Right cardiac atrium (tissue), 5 donors: Measurements from ENCODE around the gene RFX2. TPM values are rescaled to one million over a fixed set of nuclear protein-coding genes. Genes with fewer than 3 reads are reported as not detected.
"Not testable (repeated sequence)": the region's sequence is repeated elsewhere in the genome, so short reads cannot be mapped to it uniquely, and the experiment has no call there.

ENCODE experiments used
- ATAC-seq, 2 donors: fragments of 200-7000 bp; cut with Tn5 transposase; one replicate each; pipeline versions ENCODE4 v1.8.0 to v1.9.1; 2020; ENCODE audit warnings: moderate library complexity in 2 of 2, mild to moderate bottlenecking in 1 of 2
- DNase-seq, 3 donors: peaks; one replicate each; pipeline ENCODE4 v3.0.0-alpha.2; 2020
- H3K27ac ChIP-seq: one replicate; pipeline ENCODE4 v1.5.1; 2013; ENCODE audit warnings: mild to moderate bottlenecking, low read length, control low read depth, moderate library complexity
- H3K27me3 ChIP-seq: one replicate; pipeline ENCODE4 v1.6.1; 2013; ENCODE audit not compliant: control insufficient read depth, insufficient read depth
- H3K4me1 ChIP-seq: one replicate; pipeline ENCODE4 v1.6.1; 2013; ENCODE audit warnings: low read length; ENCODE audit not compliant: control insufficient read depth, insufficient read depth
- H3K4me3 ChIP-seq: one replicate; pipeline ENCODE4 v1.5.1; 2013; ENCODE audit warnings: low read length, control low read depth
- H3K9me3 ChIP-seq: one replicate; pipeline ENCODE4 v1.6.1; 2013; ENCODE audit warnings: low read length; ENCODE audit not compliant: control insufficient read depth
- WGBS: extraction: QIAGEN DNeasy Blood & Tissue Kit; methylation state at CpG from one replicate; pipeline ENCODE4 v1.1.7; 2013; 5-methylcytosine and 5-hydroxymethylcytosine counted together
- intact Hi-C, 4 donors: fragments of 100-400 bp; cut with DNase I; formaldehyde crosslinking; loops; one replicate each; pipeline versions ENCODE4 v1.11.0 to v1.14.0; 2022 to 2023
- polyA plus RNA-seq: library from polyadenylated mRNA; stranded (reverse); fragments of 200-250 nt; gene quantifications from one replicate; pipeline ENCODE4 v1.2.3, GENCODE V29; 2013
- total RNA-seq, 4 donors: library from RNA; stranded (reverse); fragmentation: NEBNext Ultra II Directional; extraction: Animal tissue kit (Norgen Biotek cat#: 25700); gene quantifications; one replicate each; pipeline ENCODE4 v1.2.1, GENCODE V29; 2021
- donor health status: healthy with polysubstance abuse.
- donor health status: DM: no; HTN: yes; CAD: no.
- donor health status: DM: no; HTN: no; CAD: no.
- donor health status: DM: no; HTN: yes; CAD: no; lungs with severe emphysema.
- donor health status: DM: yes; HTN: yes; CAD: no.

RFX2 gene
- total and polyA plus RNA-seq, 5 donors = 5.1 to 15.9 (median 8.2) TPM

- ATAC-seq = no peak
- H3K4me1 ChIP-seq = peaks cover 42% of the 10 kb centered on the region
These were observed 143.4 kb downstream of the RFX2 start for GRCh38 chr19:5966941-5967340.

DNA sequence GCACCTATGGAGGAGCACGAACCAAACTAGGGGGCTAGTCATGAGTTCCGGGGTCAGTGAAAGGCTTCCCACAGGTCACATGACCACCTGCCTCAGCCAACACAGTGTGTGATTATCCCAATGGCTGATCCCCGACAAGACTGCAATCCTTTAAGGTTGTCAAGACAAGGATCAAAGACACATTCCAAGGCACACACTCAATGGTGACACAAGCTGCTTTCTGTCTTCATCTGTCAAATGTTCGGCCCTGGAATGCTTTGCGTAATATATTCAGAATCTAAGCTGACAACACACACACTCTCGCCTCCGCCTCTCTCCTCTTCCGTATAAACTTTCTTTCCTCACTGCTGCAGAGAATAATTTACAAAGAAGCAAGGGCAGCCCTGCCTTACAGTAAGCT is 144.1 kb downstream of the RFX2 start:
- peak in 1 of 3 donors; percentile 54 for DNase-seq
- H3K4me1 ChIP-seq = peaks cover 46% of the 10 kb centered on the region
- H3K27ac ChIP-seq = peak overlapping the region; percentile 71
- intact Hi-C loops = no loop called here
- no peaks in the 10 kb centered on the region for H3K27me3 ChIP-seq
- H3K4me3 ChIP-seq = no peak overlapping the region
- 38% methylated on average over 8 of the region's 8 CpGs for WGBS
- H3K9me3 ChIP-seq = no peaks in the 10 kb centered on the region
- ATAC-seq = peak; percentile 10 to 13

More at GRCh38 chr19:5966941-5967340, 143.4 kb downstream of the RFX2 start:
- no peak overlapping the region for H3K4me3 ChIP-seq
- no peak overlapping the region for H3K27ac ChIP-seq
- WGBS = 63% methylated on average over 9 of the region's 9 CpGs
- DNase-seq = peak in 1 of 3 donors; percentile 31
- no peaks in the 10 kb centered on the region for H3K9me3 ChIP-seq
- no peaks in the 10 kb centered on the region for H3K27me3 ChIP-seq
- intact Hi-C loops = no loop called here

GRCh38 chr19:5964816-5965565 is 145.3 kb downstream of the RFX2 start:
- intact Hi-C loops = no loop called here
- ATAC-seq (no peak), DNase-seq (no peak)
- Histone ChIP-seq H3K27me3 (no peaks in the 10 kb centered on the region), H3K4me1 (peaks cover 55% of the 10 kb centered on the region), H3K4me3 (no peak overlapping the region), H3K27ac (no peak overlapping the region), H3K9me3 (no peaks in the 10 kb centered on the region)
- 79% methylated on average over 5 of the region's 5 CpGs for WGBS

DNA sequence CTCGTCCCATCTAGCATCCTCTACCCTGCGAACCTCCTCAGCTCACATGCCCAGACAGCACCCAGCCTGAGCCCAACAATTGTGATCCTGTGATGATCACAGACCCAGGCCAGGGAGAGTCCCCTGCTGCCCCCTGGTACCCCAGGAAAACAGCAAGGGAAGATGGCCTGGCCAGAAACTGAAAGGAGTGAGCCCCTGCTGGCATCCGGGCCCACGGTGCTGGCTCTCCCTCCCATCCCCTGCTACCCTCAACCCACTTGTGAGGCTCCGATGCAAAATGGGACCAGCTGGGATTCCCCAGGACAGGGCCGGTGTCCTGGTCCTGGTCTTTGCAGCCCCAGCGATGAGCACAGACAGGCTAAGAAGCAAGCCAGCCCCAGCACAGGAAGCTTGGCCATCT is 146.4 kb downstream of the RFX2 start:
- DNase-seq (peak in 2 of 3 donors; percentile 6 to 30), ATAC-seq (no peak)
- WGBS = 90% methylated on average over 7 of the region's 7 CpGs
- no peak overlapping the region for H3K4me3 ChIP-seq
- intact Hi-C loops = no loop called here
- H3K9me3 ChIP-seq = no peaks in the 10 kb centered on the region
- no peaks in the 10 kb centered on the region for H3K27me3 ChIP-seq
- no peak overlapping the region for H3K27ac ChIP-seq
- H3K4me1 ChIP-seq = peaks cover 60% of the 10 kb centered on the region

DNA sequence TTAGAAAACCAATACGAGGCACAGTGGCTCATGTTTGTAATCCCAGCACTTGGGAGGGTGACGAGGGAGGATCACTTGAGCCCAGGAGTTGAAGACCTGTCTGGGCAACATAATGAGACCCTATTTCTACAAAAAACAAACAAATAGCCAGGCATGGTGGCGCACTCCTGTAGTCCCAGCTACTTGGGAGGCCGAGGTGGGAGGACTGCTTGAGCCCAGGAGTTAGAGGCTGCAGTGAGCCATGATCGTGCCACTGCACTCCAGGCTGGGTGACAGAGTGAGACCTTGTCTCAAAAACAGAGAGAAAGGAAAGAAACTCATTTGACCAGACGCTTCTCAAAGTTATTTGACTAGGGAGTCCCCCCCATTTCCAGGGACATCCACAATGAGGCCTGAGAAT is 147.0 kb downstream of the RFX2 start:
- ATAC-seq, H3K4me3 ChIP-seq, intact Hi-C loops, H3K27ac ChIP-seq, H3K27me3 ChIP-seq, H3K9me3 ChIP-seq: not testable (repeated sequence)
- peak in 2 of 3 donors; percentile 7 to 23 for DNase-seq
- 89% methylated on average over 6 of the region's 6 CpGs for WGBS
- H3K4me1 ChIP-seq = peaks cover 57% of the 10 kb centered on the region

GRCh38 chr19:5961969-5962945 is 148.0 kb downstream of the RFX2 start:
- DNase-seq (peak in 2 of 3 donors; percentile 70 to 75), ATAC-seq (peak; percentile 53 to 76)
- Histone ChIP-seq H3K27me3 (no peaks in the 10 kb centered on the region), H3K4me1 (peaks cover 53% of the 10 kb centered on the region), H3K27ac (peak overlapping the region; percentile 16), H3K4me3 (no peak overlapping the region), H3K9me3 (no peaks in the 10 kb centered on the region)
- intact Hi-C loops = no loop called here
- 24% methylated on average over 29 of the region's 29 CpGs for WGBS

- H3K27ac ChIP-seq = peak overlapping the region; percentile 16
These were observed 148.7 kb downstream of the RFX2 start for GRCh38 chr19:5961641-5961968.

GRCh38 chr19:5960005-5961001 is 150.0 kb downstream of the RFX2 start:
- no peak for ATAC-seq
- DNase-seq = peak in 2 of 3 donors; percentile 72 to 73
- Histone ChIP-seq H3K4me1 (peaks cover 44% of the 10 kb centered on the region), H3K4me3 (no peak overlapping the region), H3K27ac (peak overlapping the region; percentile 71), H3K9me3 (no peaks in the 10 kb centered on the region), H3K27me3 (no peaks in the 10 kb centered on the region)
- WGBS = 54% methylated on average over 18 of the region's 18 CpGs
- intact Hi-C loops = no loop called here

More at GRCh38 chr19:5961641-5961968, 148.7 kb downstream of the RFX2 start:
- ATAC-seq, H3K4me3 ChIP-seq, DNase-seq, H3K9me3 ChIP-seq, H3K27me3 ChIP-seq, intact Hi-C loops: not testable (repeated sequence)
- 56% methylated on average over 6 of the region's 6 CpGs for WGBS
- peaks cover 52% of the 10 kb centered on the region for H3K4me1 ChIP-seq

DNA sequence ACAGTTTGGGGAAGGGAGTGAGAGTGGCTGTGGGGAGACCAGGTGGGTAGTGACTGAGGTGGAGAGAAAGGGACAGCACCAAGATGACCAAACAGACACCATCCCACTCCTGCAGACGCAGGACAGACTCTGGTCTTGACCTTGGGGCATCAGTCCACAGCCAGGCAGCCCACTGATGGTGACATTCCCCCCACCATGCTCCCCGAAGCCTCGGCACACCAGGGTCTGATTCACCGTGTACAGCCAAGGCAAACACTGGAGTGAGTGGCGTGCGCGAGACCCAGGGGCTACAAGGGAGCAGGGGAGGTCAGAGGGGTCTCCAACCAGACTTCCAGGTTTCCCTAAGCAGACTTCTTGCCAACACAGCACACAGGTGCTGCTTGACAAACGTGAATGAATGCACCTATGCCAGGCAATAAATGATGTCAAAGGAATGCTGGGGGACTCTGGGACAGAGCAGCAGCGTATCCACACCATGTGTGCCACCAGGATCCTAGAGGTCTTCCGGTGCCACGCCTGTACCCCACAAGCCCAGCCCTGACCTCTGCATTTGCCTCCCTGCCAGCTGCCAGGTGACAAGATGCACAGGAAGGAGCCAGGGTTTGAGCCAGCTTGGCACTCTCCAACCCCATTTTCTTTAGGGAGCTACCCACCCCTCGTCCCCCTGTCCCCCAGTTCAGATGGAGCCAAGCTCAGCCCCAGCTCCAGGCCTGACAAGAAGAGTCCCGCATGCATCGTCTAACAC is 150.9 kb downstream of the RFX2 start:
- WGBS = 79% methylated on average over 14 of the region's 14 CpGs
- DNase-seq (peak in 2 of 3 donors; percentile 29 to 35), ATAC-seq (no peak)

DNA sequence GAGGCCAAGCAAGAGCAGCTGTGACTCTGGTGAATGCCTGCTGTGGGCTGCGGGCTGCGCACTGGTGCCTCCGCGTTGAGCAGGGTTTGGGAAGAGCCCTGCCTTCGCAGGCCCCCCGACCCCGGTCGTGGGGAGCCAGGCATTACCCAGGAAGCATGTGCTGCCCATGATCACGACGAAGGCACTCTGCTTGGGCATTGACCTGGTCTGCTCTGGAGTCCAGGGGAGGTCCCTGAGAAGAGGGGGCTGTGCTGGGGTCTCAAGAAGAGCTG is 151.5 kb downstream of the RFX2 start:
- Histone ChIP-seq H3K27me3 (no peaks in the 10 kb centered on the region), H3K9me3 (no peaks in the 10 kb centered on the region), H3K4me3 (no peak overlapping the region), H3K27ac (peak overlapping the region; percentile 25), H3K4me1 (peaks cover 38% of the 10 kb centered on the region)
- ATAC-seq (no peak), DNase-seq (peak in 1 of 3 donors; percentile 34)
- intact Hi-C loops = loop anchor here in 1 of 4 donors (10.0 kb wide), 1 partner anchor 54 kb away; the partner anchor contains the start of genes NDUFA11 and VMAC
- WGBS = 88% methylated on average over 10 of the region's 10 CpGs

More for the DNA sequence above, 150.9 kb downstream of the RFX2 start:
- Histone ChIP-seq H3K9me3 (no peaks in the 10 kb centered on the region), H3K27ac (peak overlapping the region; percentile 71), H3K4me1 (peaks cover 40% of the 10 kb centered on the region), H3K27me3 (no peaks in the 10 kb centered on the region), H3K4me3 (no peak overlapping the region)
- intact Hi-C loops = loop anchor here in 1 of 4 donors (10.0 kb wide), 1 partner anchor 55 kb away; the partner anchor contains the start of genes NDUFA11 and VMAC
